Lung (tissue), 12 donors: ENCODE data around the gene PITPNB. TPM values are rescaled to one million over a fixed set of nuclear protein-coding genes. Genes with fewer than 3 reads are reported as not detected.

Experiments used
- ATAC-seq: fragments of 200-7000 bp; cut with Tn5 transposase; one replicate; pipeline ENCODE4 v1.9.1; 2020; ENCODE audit warnings: moderate number of reproducible peaks; ENCODE audit not compliant: insufficient read depth, low FRiP score
- DNase-seq, 3 donors: peaks; one replicate each; pipeline ENCODE4 v3.0.0-alpha.2; 2013 to 2017
- H3K27ac ChIP-seq, 2 donors: one replicate each; pipeline ENCODE4 v1.5.1; 2013; ENCODE audit warnings: mild to moderate bottlenecking in 2 of 2, moderate library complexity in 2 of 2, control low read depth in 1 of 2, inconsistent platforms in 1 of 2, low read depth in 1 of 2, low read length in 1 of 2
- H3K27me3 ChIP-seq, 3 donors: one replicate each; pipeline ENCODE4 v1.5.1; 2013; ENCODE audit warnings: low read length in 2 of 3; ENCODE audit not compliant: control insufficient read depth in 3 of 3, insufficient read depth in 3 of 3
- H3K36me3 ChIP-seq, 4 donors: one replicate each; pipeline ENCODE4 v1.5.1; 2013; ENCODE audit warnings: low read length in 4 of 4, mild to moderate bottlenecking in 1 of 4, moderate library complexity in 1 of 4; ENCODE audit not compliant: control insufficient read depth in 4 of 4, insufficient read depth in 4 of 4
- H3K4me1 ChIP-seq, 5 donors: one replicate each; pipeline ENCODE4 v1.5.1; 2013; ENCODE audit warnings: low read length in 5 of 5, mild to moderate bottlenecking in 2 of 5, moderate library complexity in 1 of 5; ENCODE audit not compliant: control insufficient read depth in 5 of 5, insufficient read depth in 5 of 5
- H3K4me3 ChIP-seq: one replicate; pipeline ENCODE4 v1.5.1; 2013; ENCODE audit warnings: mild to moderate bottlenecking, control low read depth, moderate library complexity
- H3K9ac ChIP-seq, 2 donors: one replicate each; pipeline ENCODE4 v1.5.1; 2013; ENCODE audit warnings: low read length in 2 of 2, control low read depth in 1 of 2; ENCODE audit not compliant: insufficient read depth in 1 of 2
- H3K9me3 ChIP-seq, 4 donors: one replicate each; pipeline ENCODE4 v1.5.1; 2013; ENCODE audit warnings: low read length in 3 of 4, mild to moderate bottlenecking in 1 of 4, moderate library complexity in 1 of 4; ENCODE audit not compliant: control insufficient read depth in 4 of 4, insufficient read depth in 3 of 4
- WGBS, 2 donors: extraction: QIAGEN DNeasy Blood & Tissue Kit; methylation state at CpG; one replicate each; pipeline ENCODE4 v1.1.7; 2013; 5-methylcytosine and 5-hydroxymethylcytosine counted together
- polyA plus RNA-seq, 2 donors: library from polyadenylated mRNA; stranded (reverse); fragments of 200-250 nt; gene quantifications; one replicate each; pipeline ENCODE4 v1.2.1, GENCODE V29; 2013
- total RNA-seq, 2 donors: library from RNA; depleted of rRNA in 1 of 2; stranded (reverse); fragments of >200 nt in 1 of 2; gene quantifications; one replicate each; pipeline ENCODE4 v1.2.1, GENCODE V29; 2014 to 2021
- TF ChIP-seq, protein P1 (sequence below): IDR thresholded peaks from 2 replicates; pipeline ENCODE4 v1.5.1; 2012; ENCODE audit warnings: mild to moderate bottlenecking; ENCODE audit errors: control extremely low read depth, extremely low read depth
- donor health status: control.
- donor health status: control.
- donor health status: Bipolar disorder and iron deficiency.
- donor health status: healthy.
- donor health status: DM: yes; HTN: yes; CAD: no.

The PITPNB gene
- total and polyA plus RNA-seq, 4 donors: 19.2 to 73.5 (median 37.5) TPM

- no peak for DNase-seq
Observed at GRCh38 chr22:27835446-27835845, 83.6 kb downstream of the PITPNB start.

DNA sequence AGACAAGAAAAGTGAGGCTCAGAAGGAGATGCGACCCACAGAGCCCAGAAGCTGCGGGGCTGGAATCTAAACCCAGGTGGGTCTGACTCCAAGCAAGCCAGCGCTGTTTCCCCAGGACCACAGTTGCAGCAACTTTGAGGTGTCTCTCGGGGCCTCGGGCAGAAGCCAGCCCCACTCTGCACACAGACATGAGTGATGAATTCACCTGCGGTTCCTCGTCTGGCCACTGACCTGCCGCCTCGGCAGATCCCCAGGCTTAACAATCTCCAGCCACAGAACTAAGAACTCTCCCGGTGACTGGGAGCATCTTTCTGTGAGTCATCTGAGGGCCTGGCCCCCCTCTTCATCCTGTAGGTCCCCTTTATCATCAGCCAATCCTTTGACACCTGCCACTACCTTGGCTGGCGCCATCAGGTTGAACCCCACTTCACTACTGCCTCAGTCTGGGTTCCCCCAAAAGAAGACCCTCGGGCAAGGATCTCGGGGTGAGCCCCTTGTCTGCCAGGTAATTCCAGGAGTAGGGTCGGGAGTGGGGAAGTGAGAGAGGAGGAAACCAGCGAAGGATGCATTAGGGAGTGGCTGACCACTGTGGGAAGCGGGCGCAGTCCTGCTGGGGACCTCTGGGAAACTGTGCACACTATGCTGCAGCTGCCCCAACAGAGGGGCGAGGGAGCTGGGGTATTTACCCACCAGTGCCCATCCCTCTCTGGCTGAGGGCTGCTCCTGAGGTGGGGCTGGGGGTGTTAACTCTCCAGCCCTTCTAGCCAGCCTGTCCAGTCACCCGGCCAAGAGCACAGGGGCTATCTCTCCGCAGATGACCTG is 84.5 kb downstream of the PITPNB start:
- TF ChIP-seq, protein P1, sequence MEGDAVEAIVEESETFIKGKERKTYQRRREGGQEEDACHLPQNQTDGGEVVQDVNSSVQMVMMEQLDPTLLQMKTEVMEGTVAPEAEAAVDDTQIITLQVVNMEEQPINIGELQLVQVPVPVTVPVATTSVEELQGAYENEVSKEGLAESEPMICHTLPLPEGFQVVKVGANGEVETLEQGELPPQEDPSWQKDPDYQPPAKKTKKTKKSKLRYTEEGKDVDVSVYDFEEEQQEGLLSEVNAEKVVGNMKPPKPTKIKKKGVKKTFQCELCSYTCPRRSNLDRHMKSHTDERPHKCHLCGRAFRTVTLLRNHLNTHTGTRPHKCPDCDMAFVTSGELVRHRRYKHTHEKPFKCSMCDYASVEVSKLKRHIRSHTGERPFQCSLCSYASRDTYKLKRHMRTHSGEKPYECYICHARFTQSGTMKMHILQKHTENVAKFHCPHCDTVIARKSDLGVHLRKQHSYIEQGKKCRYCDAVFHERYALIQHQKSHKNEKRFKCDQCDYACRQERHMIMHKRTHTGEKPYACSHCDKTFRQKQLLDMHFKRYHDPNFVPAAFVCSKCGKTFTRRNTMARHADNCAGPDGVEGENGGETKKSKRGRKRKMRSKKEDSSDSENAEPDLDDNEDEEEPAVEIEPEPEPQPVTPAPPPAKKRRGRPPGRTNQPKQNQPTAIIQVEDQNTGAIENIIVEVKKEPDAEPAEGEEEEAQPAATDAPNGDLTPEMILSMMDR: no peak
- H3K4me1 ChIP-seq: no peaks in the 10 kb centered on the region
- H3K9me3 ChIP-seq: no peaks in the 10 kb centered on the region
- 94 to 95% methylated on average over 20 of the region's 20 CpGs for WGBS, 2 donors
- no peak overlapping the region for H3K27ac ChIP-seq
- DNase-seq (no peak), ATAC-seq (no peak)
- H3K4me3 ChIP-seq: no peak overlapping the region
- no peaks in the 10 kb centered on the region for H3K36me3 ChIP-seq
- no peaks in the 10 kb centered on the region for H3K27me3 ChIP-seq
- H3K9ac ChIP-seq: no peak overlapping the region

More at GRCh38 chr22:27835446-27835845, 83.6 kb downstream of the PITPNB start:
- Histone ChIP-seq H3K4me1 (peaks cover 0 to 2% (median 0%) of the 10 kb centered on the region in 5 donors), H3K9ac (no peak overlapping the region), H3K4me3 (no peak overlapping the region), H3K27me3 (no peaks in the 10 kb centered on the region), H3K36me3 (no peaks in the 10 kb centered on the region), H3K27ac (no peak overlapping the region), H3K9me3 (no peaks in the 10 kb centered on the region)
- TF ChIP-seq, protein P1: no peak
- 87 to 90% methylated on average over 6 of the region's 6 CpGs for WGBS, 2 donors
- no peak for ATAC-seq

DNA sequence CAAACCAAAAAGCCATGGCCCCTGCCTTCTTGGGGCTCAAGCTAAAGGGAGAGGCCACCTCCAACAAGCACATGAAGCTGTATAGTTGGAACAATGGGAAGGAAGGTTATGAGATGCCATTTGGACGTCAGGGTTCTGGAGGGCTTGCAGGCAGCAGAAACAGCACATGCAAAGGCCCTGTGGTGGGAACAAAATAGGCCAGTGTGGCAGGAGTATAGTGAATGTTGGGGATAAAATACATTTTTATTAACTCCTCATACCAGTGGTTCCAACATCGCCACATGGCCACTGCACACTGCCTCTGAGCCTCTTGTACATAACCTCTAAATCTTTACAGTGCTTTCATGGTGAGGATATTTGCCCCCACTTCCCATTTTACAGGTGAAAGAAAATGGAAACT is 85.3 kb downstream of the PITPNB start:
- ATAC-seq: no peak
- H3K27ac ChIP-seq: no peak overlapping the region
- TF ChIP-seq, protein P1: no peak
- no peak for DNase-seq
- WGBS, 2 donors: 42 to 98% methylated on average over 2 of the region's 2 CpGs
- H3K9me3 ChIP-seq: no peaks in the 10 kb centered on the region
- no peaks in the 10 kb centered on the region for H3K36me3 ChIP-seq
- H3K27me3 ChIP-seq: no peaks in the 10 kb centered on the region
- no peaks in the 10 kb centered on the region for H3K4me1 ChIP-seq
- no peak overlapping the region for H3K4me3 ChIP-seq
- H3K9ac ChIP-seq: no peak overlapping the region
